Lower lobe of right lung (tissue), 2 donors: ENCODE measurements around the gene FRAT1. TPM values are rescaled to one million over a fixed set of nuclear protein-coding genes. Genes with fewer than 3 reads are reported as not detected.
A peak's percentile ranks its signal among the peaks of the same experiment; 100 is the strongest.

Experiments used
- ATAC-seq, 2 donors: fragments of 200-7000 bp; cut with Tn5 transposase; one replicate each; pipeline ENCODE4 v1.9.1; 2020 to 2022; ENCODE audit warnings: mild to moderate bottlenecking in 2 of 2, moderate library complexity in 2 of 2
- DNase-seq: peaks from one replicate; pipeline ENCODE4 v3.0.0-alpha.2; 2020
- H3K27ac ChIP-seq: fragments of 200-600 bp; one replicate; pipeline ENCODE4 v1.8.0; 2022
- H3K27me3 ChIP-seq: fragments of 200-600 bp; one replicate; pipeline ENCODE4 v1.8.0; 2022; ENCODE audit warnings: low read depth
- H3K36me3 ChIP-seq: fragments of 200-600 bp; one replicate; pipeline ENCODE4 v1.8.0; 2022; ENCODE audit warnings: mild to moderate bottlenecking
- H3K4me1 ChIP-seq: fragments of 200-600 bp; one replicate; pipeline ENCODE4 v1.8.0; 2022
- H3K4me3 ChIP-seq: fragments of 200-600 bp; one replicate; pipeline ENCODE4 v1.8.0; 2022; ENCODE audit warnings: mild to moderate bottlenecking
- H3K9me3 ChIP-seq: fragments of 200-600 bp; one replicate; pipeline ENCODE4 v1.8.0; 2022
- CTCF ChIP-seq: fragments of 200-600 bp; IDR thresholded peaks from one replicate; pipeline ENCODE4 v1.8.0; 2022; ENCODE audit warnings: antibody characterized with exemption, mild to moderate bottlenecking
- intact Hi-C: fragments of 100-400 bp; cut with DNase I; formaldehyde crosslinking; loops from one replicate; pipeline ENCODE4 v1.11.0; 2022
- total RNA-seq: library from RNA; stranded (reverse); fragmentation: NEBNext Ultra II Directional; extraction: Animal tissue kit (Norgen Biotek cat#: 25700); gene quantifications from one replicate; pipeline ENCODE4 v1.2.1, GENCODE V29; 2021
- donor health status: DM: no; HTN: yes; CAD: no; lungs with severe emphysema.

Gene FRAT1
- total RNA-seq, 1 donor from 2014 or later, result 15.1 TPM

DNA sequence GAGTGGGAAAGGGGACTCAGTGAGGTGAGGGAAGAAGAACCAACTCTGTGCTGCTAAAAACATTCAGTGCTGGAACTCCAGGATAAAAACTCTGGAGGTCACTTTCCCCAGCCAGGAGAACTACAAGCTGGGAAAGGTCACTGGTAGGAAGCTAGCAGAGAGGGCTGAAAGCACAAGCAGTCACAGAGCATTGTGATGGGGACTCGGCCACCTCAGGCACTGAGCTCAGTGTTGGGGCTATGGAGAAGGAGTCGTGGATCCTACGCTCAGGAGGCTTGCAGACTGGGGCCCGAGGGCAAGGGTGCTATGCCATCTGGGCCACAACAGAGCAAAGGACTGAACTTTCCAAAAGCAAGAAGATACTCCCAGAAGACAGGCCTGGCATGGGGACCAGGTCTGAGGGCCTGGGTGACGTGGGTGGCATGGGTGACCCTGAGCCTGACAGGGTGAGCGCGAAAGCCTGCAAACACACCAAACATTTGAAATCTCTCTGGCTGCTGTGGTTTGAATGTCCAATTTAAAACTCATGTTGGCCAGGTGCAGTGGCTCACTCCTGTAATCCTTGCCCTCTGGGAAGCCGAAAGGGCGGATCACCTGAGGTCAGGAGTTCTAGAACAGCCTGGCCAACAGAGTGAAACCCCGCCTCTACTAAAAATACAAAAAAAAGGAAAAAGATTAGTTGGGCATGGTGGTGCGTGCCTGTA is 16.8 kb upstream of the FRAT1 start:
- intact Hi-C loops, result no loop called here
- Histone ChIP-seq H3K27ac (no peak overlapping the region), H3K27me3 (no peaks in the 10 kb centered on the region), H3K36me3 (no peaks in the 10 kb centered on the region), H3K9me3 (no peaks in the 10 kb centered on the region), H3K4me1 (no peaks in the 10 kb centered on the region), H3K4me3 (no peak overlapping the region)
- no peak for DNase-seq
- no peak for TF ChIP-seq CTCF
- ATAC-seq, result no peak

DNA sequence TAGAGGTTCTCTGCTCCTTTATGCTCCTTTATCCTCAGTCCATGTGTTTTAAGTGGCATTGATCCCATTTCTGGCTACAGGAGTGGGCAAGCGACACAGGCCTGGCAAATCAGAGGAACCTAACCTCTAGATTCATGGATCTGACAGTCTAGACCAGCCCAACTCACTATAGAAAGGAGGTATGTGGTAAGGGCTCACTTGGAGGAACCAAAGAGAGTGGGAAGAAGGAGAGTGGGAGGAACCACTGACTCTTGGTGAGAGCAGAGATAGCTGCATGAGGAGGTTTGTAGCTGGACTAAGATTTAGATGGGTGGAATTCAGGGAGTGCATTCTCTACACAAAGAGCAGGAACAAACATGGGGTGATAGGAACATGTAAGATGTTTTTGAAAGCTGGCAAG is 11.6 kb upstream of the FRAT1 start:
- ATAC-seq, result peak; percentile 42 to 48

GRCh38 chr10:97307866-97308780 is 10.9 kb upstream of the FRAT1 start:
- H3K9me3 ChIP-seq, result no peaks in the 10 kb centered on the region
- DNase-seq (no peak), ATAC-seq (no peak)
- H3K27me3 ChIP-seq, result no peaks in the 10 kb centered on the region
- no peak for TF ChIP-seq CTCF
- no peaks in the 10 kb centered on the region for H3K4me1 ChIP-seq
- no peak overlapping the region for H3K4me3 ChIP-seq
- no peaks in the 10 kb centered on the region for H3K36me3 ChIP-seq
- H3K27ac ChIP-seq, result no peak overlapping the region
- intact Hi-C loops, result no loop called here

More for the DNA sequence above, 11.6 kb upstream of the FRAT1 start:
- Histone ChIP-seq H3K27me3 (no peaks in the 10 kb centered on the region), H3K9me3 (no peaks in the 10 kb centered on the region), H3K36me3 (no peaks in the 10 kb centered on the region), H3K4me3 (no peak overlapping the region), H3K4me1 (no peaks in the 10 kb centered on the region), H3K27ac (no peak overlapping the region)
- intact Hi-C loops, result no loop called here
- TF ChIP-seq CTCF, result no peak
- no peak for DNase-seq

- H3K27me3 ChIP-seq, result no peaks in the 10 kb centered on the region
- DNase-seq (no peak), ATAC-seq (no peak)
- TF ChIP-seq CTCF, result no peak
- H3K4me1 ChIP-seq, result no peaks in the 10 kb centered on the region
- no peak overlapping the region for H3K4me3 ChIP-seq
- H3K36me3 ChIP-seq, result no peaks in the 10 kb centered on the region
- no peaks in the 10 kb centered on the region for H3K9me3 ChIP-seq
- no peak overlapping the region for H3K27ac ChIP-seq
- intact Hi-C loops, result no loop called here
These were observed 7.9 kb upstream of the FRAT1 start for GRCh38 chr10:97311111-97311626.

GRCh38 chr10:97312897-97313296 is 6.2 kb upstream of the FRAT1 start:
- intact Hi-C loops, result no loop called here
- H3K4me3 ChIP-seq, result no peak overlapping the region
- ATAC-seq (no peak), DNase-seq (no peak)
- H3K27ac ChIP-seq, result no peak overlapping the region
- no peak for TF ChIP-seq CTCF
- H3K9me3 ChIP-seq, result no peaks in the 10 kb centered on the region
- no peaks in the 10 kb centered on the region for H3K36me3 ChIP-seq
- H3K4me1 ChIP-seq, result peaks cover 2% of the 10 kb centered on the region
- H3K27me3 ChIP-seq, result no peaks in the 10 kb centered on the region
